ENCODE data around the gene SMARCB1.
A peak's percentile ranks its signal among the peaks of the same experiment; 100 is the strongest.

SMARCB1 gene

GRCh38 chr22:23832226-23833016 lies 45.7 kb downstream of the SMARCB1 start:
- no peak overlapping the region for H3K27ac ChIP-seq
- H3K4me3 ChIP-seq (ENCODE audit: low read depth, low read length): no peak overlapping the region
- DNase-seq: no peak
- peaks cover 91% of the 10 kb centered on the region for H3K36me3 ChIP-seq
- H3K27me3 ChIP-seq (ENCODE audit: insufficient read depth, low read depth, severe bottlenecking): no peaks in the 10 kb centered on the region
- no peak for TF ChIP-seq CTCF (IDR thresholded peaks at IDR 0.05; ENCODE audit: low read depth, low read length)
- H3K9me3 ChIP-seq (ENCODE audit: severe bottlenecking): no peaks in the 10 kb centered on the region

GRCh38 chr22:23833017-23833751 lies 46.4 kb downstream of the SMARCB1 start:
- Histone ChIP-seq H3K36me3 (peaks cover 89% of the 10 kb centered on the region), H3K9me3 (ENCODE audit: severe bottlenecking) (no peaks in the 10 kb centered on the region), H3K4me3 (ENCODE audit: low read depth, low read length) (no peak overlapping the region), H3K27me3 (ENCODE audit: insufficient read depth, low read depth, severe bottlenecking) (no peaks in the 10 kb centered on the region), H3K27ac (no peak overlapping the region)
- 0 out of 2 replicates have a peak, but pooled peaks have one; percentile 1 for TF ChIP-seq CTCF (IDR thresholded peaks at IDR 0.05; ENCODE audit: low read depth, low read length)
- no peak for DNase-seq

DNA sequence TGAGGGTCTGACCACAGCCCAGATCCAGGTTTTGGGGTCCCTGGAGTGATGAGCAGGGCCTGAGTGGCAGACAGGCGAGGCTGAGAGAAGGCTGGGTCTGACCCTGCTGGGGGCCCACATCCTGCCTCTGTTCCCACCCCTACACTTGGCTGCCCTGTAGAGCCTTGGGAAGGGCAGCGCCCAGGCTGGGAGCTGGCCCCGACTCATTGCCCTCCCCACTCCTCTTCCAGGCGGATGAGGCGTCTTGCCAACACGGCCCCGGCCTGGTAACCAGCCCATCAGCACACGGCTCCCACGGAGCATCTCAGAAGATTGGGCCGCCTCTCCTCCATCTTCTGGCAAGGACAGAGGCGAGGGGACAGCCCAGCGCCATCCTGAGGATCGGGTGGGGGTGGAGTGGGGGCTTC lies 47.1 kb downstream of the SMARCB1 start:
- DNase-seq: no peak
- no peaks in the 10 kb centered on the region for H3K27me3 ChIP-seq (ENCODE audit: insufficient read depth, low read depth, severe bottlenecking)
- H3K36me3 ChIP-seq: peaks cover 81% of the 10 kb centered on the region
- H3K4me3 ChIP-seq (ENCODE audit: low read depth, low read length): no peak overlapping the region
- no peak for TF ChIP-seq CTCF (IDR thresholded peaks at IDR 0.05; ENCODE audit: low read depth, low read length)
- H3K9me3 ChIP-seq (ENCODE audit: severe bottlenecking): no peaks in the 10 kb centered on the region
- peak overlapping the region; percentile 20; the same call in 1 of the 2 replicates for H3K27ac ChIP-seq

- Histone ChIP-seq H3K9me3 (ENCODE audit: severe bottlenecking) (no peaks in the 10 kb centered on the region), H3K4me3 (ENCODE audit: low read depth, low read length) (no peak overlapping the region), H3K27ac (peak overlapping the region; percentile 64), H3K36me3 (peaks cover 77% of the 10 kb centered on the region), H3K27me3 (ENCODE audit: insufficient read depth, low read depth, severe bottlenecking) (no peaks in the 10 kb centered on the region)
- TF ChIP-seq CTCF (IDR thresholded peaks at IDR 0.05; ENCODE audit: low read depth, low read length): no peak
- DNase-seq: no peak
These were observed 47.6 kb downstream of the SMARCB1 start for GRCh38 chr22:23834406-23834792.

GRCh38 chr22:23834793-23835483 lies 48.2 kb downstream of the SMARCB1 start:
- H3K27ac ChIP-seq: peak overlapping the region; percentile 64
- no peaks in the 10 kb centered on the region for H3K9me3 ChIP-seq (ENCODE audit: severe bottlenecking)
- peaks cover 71% of the 10 kb centered on the region for H3K36me3 ChIP-seq
- no peaks in the 10 kb centered on the region for H3K27me3 ChIP-seq (ENCODE audit: insufficient read depth, low read depth, severe bottlenecking)
- H3K4me3 ChIP-seq (ENCODE audit: low read depth, low read length): no peak overlapping the region
- no peak for TF ChIP-seq CTCF (IDR thresholded peaks at IDR 0.05; ENCODE audit: low read depth, low read length)
- peak; percentile 44 for DNase-seq

Data from WERI-Rb-1 (cell line).